HG03060 (cell line): ENCODE data around the gene ADAMTSL1.
"Not testable (repeated sequence)": the region's sequence is repeated elsewhere in the genome, so short reads cannot be mapped to it uniquely, and the experiment has no call there.

ENCODE experiments used
- ATAC-seq: cut with Tn5 transposase; IDR thresholded peaks from one replicate; pipeline ENCODE4 v1.9.1; 2021; ENCODE audit warnings: low read depth, moderate number of reproducible peaks; ENCODE audit not compliant: unreplicated experiment

ADAMTSL1 gene

DNA sequence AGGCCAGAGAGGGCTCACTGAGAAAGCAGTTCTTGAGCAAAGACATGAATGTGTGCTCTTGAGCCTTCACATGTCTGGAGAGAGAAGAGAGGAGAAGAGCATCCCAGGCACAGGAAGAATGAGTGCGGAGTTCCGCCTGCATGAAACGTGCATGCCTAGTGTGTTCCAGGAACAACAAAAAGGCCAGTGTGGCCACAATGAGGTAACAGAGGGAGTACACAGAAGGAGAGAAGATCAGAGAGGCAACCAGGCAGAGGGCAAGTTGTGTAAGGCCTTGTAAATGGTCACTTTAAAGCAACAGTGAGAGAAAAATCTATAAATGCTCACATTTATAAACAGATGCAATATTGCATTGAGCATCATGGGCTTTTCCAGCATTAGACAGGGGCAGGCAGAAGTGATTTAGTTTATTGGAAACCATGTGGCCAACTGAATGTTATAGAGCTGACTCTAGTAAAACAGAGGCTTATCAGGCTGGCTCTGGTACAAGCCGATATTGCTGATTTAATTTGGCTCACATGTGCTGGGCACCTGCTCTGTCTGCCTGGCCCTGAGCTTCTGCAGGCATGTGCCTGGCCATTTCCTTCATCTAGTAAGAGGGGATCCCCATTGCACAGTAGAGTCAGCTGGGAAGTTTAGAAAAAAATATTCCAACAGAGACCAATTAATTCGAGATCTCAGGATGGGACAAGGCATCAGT lies 373.8 kb downstream of the ADAMTSL1 start:
- ATAC-seq, result no peak

DNA sequence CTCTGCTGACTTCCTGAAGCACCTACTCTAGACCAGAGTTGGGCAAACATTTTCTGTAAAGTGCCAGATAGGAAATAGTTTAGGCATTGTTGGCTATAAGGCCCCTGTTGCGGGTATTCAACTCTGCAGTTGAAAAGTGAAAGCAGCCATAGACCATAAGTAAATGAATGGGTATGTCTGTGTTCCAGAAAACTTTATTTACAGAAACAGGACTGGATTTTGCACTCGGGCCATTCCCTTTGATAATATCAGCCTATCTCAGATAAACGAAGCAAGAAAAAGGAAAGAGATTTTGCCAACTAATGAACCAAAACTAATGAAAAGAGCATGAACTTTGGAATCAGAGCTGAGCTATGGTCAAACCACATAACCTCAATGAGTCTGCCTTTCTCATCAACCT lies 374.7 kb downstream of the ADAMTSL1 start:
- ATAC-seq, result no peak

- ATAC-seq, result no peak
Measured at GRCh38 chr9:18849270-18849669, 375.3 kb downstream of the ADAMTSL1 start.

GRCh38 chr9:18849890-18850677 lies 376.1 kb downstream of the ADAMTSL1 start:
- ATAC-seq, result no peak

DNA sequence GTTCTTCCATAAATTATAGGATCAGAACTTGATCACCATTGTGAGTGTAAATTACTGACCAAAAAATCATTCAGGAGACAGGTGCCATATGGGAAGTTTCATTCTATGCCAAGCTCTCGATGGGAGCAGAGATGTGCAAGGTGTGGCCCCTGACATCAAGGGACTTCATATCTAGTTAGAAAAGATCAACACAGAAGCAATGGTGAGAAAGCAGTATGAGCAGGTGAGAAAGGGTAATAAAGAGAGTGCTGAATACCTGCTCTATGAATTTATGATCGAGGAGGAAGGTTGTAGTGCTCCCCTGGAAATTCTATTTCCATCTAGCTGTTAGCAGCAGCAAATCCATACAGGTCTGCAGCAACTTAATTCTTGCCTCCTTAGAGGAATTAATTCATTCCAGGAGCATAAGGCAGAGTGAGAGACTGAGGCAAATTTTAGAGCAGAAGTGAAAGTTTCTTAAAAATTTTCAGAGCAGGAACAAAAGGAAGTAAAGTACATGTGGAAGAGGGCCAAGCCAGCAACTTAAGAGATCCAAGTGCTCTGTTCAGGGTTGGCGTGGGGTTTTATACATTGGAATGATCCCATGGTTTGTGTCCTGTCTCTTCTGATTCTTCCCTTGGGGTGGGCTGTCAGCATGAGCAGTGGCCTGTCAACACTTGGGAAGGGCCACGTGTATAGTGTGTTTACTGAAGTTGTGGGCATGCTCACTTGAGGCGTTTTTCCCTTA lies 377.3 kb downstream of the ADAMTSL1 start:
- no peak for ATAC-seq

DNA sequence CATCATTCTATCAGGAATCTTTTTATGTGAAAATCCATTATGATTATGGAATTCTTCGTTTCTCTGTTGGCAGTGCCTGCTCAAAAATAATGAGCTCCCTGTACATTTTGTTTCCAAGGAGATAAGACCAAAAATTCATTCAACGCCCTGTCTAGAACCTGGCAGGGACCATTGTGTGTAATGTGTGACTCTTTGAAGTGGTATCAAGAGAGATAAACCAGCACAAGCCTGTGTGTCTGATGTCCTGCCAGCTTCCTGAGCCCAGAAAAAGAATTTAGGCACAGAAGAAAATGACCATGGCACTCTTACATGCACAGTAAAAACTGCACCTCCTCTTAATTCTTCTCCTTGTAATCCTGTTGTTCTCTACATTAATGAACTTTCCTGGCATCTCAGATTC lies 381.7 kb downstream of the ADAMTSL1 start:
- no peak for ATAC-seq

DNA sequence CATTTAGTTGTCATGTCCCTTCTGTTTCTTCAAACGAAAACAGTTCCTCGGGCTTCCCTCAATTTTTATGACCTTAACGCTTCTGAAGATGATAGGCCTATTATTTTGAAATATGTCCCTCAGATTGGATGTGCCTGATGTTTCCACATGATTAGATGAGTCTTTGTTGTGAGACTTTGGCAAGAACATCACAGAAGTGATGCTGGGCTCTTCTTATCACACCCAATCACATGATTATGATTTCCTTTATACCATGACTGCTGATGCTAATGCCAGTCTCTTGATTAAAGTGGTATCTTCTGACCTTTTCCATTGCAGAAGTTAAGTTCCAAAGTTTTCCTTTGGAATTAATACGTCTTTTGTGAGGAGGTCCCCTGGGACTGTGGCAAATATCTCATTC lies 383.4 kb downstream of the ADAMTSL1 start:
- ATAC-seq, result no peak

GRCh38 chr9:18857769-18858168 lies 383.8 kb downstream of the ADAMTSL1 start:
- no peak for ATAC-seq

- ATAC-seq, result no peak
Measured at GRCh38 chr9:18861609-18862544, 387.9 kb downstream of the ADAMTSL1 start.

DNA sequence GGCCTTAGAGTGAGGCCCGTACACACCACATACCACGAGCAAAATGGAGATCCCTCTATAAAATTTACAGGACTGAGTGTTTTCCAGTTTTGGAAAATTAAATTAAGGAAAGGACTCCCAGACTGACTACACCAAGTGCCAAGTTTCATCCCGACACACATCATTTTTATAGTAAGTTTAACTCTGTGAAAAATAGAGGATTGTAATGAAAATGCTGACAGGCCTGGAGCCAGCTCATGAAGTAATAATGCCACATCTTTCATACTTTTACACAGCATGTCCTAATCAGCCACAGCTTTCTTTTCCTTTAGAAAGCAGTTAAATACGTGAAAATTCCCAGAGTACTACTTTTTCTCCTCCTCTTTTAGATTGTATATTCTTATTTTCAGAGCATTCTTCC lies 389.8 kb downstream of the ADAMTSL1 start:
- no peak for ATAC-seq

DNA sequence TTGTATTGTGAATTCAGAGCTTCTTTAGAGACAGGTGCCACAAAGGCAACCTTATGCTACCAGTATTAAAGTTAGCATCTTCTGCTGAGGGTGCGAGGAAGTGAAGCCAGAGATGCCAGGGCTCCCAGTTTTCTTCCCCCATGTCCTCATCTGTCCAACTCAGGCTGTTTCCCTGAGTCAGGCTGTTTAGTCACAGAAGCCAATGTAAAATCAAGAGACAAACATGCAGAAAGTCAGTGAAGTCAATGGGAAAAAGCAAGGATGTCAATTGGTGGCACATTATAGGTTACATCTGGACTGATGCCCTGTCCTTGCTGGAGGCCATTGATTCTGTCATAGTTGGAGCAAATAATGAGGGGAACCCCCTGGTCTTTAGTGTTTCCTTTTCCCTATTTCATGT lies 390.6 kb downstream of the ADAMTSL1 start:
- no peak for ATAC-seq

- ATAC-seq, result no peak
Measured at GRCh38 chr9:18865542-18865941, 391.6 kb downstream of the ADAMTSL1 start.

GRCh38 chr9:18866121-18866831 lies 392.3 kb downstream of the ADAMTSL1 start:
- ATAC-seq, result no peak

- ATAC-seq, result no peak
Measured at GRCh38 chr9:18869725-18870124, 395.8 kb downstream of the ADAMTSL1 start.

- ATAC-seq, result no peak
Measured at GRCh38 chr9:18874069-18874468, 400.1 kb downstream of the ADAMTSL1 start.

DNA sequence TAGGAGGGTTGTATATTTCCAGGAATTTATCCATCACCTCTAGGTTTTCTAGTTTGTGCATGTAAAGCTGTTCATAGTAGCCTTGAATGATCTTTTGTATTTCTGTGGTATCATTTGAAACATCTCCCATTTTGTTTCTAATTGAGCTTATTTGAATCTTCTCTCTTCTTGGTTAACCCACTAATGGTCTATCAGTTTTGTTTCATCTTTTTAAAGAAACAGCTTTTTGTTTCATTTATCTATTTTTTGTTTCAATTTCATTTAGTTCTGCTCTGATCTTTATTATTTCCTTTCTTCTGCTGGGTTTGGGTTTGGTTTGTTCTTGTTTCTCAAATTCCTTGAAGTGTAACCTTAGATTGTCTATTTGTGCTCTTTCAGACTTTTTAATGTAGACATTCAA lies 401.0 kb downstream of the ADAMTSL1 start:
- not testable (repeated sequence) for ATAC-seq

DNA sequence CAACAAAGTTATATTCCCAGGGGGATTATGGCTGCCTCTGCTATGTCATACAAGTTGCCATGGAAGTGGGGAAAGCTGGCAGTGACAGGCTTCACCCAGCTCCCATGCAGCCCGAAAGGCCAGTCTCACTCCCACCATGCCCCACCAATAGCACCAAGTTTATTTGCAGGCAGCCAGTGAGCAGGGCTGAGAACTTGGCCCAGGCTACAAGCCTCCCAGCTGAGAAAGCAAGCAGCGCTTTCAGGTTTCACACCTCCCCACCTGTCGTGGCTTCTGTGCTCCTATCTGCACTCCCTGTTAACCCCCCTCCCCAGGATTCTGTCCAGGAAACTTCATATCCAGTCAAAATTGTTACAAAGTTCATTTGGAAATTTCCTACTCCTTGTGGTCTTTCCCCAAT lies 404.0 kb downstream of the ADAMTSL1 start:
- ATAC-seq, result no peak

- no peak for ATAC-seq
Measured at GRCh38 chr9:18881758-18882157, 407.8 kb downstream of the ADAMTSL1 start.

DNA sequence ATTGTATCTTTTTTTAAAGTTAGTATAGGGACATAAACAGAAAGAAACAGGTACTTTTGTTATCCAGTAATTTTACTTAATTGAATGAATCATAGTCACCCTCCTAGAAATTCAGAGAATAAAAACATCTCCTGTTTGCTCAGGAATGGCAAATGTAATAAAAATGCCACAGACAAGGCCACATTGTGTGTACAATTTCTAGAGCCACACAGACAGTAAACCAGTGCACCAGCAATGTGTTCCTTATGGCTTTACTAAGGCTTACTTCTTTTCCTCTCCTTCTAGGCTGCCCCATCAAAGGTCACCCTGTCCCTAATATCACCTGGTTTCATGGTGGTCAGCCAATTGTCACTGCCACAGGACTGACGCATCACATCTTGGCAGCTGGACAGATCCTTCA lies 413.6 kb downstream of the ADAMTSL1 start:
- no peak for ATAC-seq

DNA sequence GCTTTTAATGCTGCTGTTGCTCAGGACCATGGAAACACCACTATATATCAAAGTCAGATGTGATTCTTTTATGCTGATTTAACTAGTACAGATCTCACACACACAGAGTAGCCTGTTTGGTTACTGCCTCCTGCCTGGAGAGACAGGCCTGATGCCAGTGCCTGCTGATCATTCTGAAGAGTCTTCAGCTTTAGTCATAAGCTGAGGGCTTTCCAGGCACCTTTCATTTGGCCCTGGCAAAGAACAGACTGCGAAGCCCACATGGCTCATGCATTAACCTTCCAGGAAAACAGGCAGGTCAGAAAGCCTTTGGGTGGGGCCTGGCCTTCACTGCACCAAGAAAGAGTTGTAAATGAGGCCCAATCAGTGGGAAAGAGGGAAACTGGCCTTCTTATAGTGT lies 414.3 kb downstream of the ADAMTSL1 start:
- ATAC-seq, result no peak
